DND-41 (cell line): ENCODE results near the gene GPR176.

Source experiments
- ATAC-seq: fragments of 200-7000 bp; cut with Tn5 transposase; 3 replicates; pipeline ENCODE4 v1.9.1; 2021; ENCODE audit warnings: low read depth; ENCODE audit not compliant: insufficient read depth
- DNase-seq: peaks from one replicate; pipeline ENCODE4 v3.0.0-alpha.2; 2020
- H2AFZ ChIP-seq: 2 replicates; pipeline ENCODE4 v1.6.0; 2012; ENCODE audit warnings: low read depth, low read length
- H3K27ac ChIP-seq: 2 replicates; pipeline ENCODE4 v1.5.1; 2012; ENCODE audit warnings: low read length, inconsistent platforms
- H3K27me3 ChIP-seq: fragments of 200-600 bp; sonication (generic); 2 replicates; pipeline ENCODE4 v1.6.0; 2012; ENCODE audit warnings: low read length, mild to moderate bottlenecking, inconsistent platforms; ENCODE audit not compliant: insufficient read depth, poor library complexity
- H3K36me3 ChIP-seq: 2 replicates; pipeline ENCODE4 v1.5.1; 2012; ENCODE audit warnings: low read length, inconsistent platforms; ENCODE audit not compliant: insufficient read depth
- H3K4me1 ChIP-seq: 2 replicates; pipeline ENCODE4 v1.5.1; 2012; ENCODE audit warnings: mild to moderate bottlenecking, low read length; ENCODE audit not compliant: insufficient read depth
- H3K4me2 ChIP-seq: 2 replicates; pipeline ENCODE4 v1.6.0; 2012; ENCODE audit warnings: mild to moderate bottlenecking, moderate library complexity, low read length, inconsistent platforms; ENCODE audit not compliant: insufficient read depth
- H3K4me3 ChIP-seq, 2 experiments: fragments of 200-600 bp in 1 of 2; shearing (Covaris generic) in 1 of 2; 2 replicates each; pipeline ENCODE4 v1.5.1; 2012 to 2016; ENCODE audit warnings: inconsistent platforms in 2 of 2, low read length in 2 of 2, mild to moderate bottlenecking in 2 of 2, low read depth in 1 of 2, moderate library complexity in 1 of 2
- H3K79me2 ChIP-seq: 2 replicates; pipeline ENCODE4 v1.6.0; 2012; ENCODE audit warnings: low read length, inconsistent platforms; ENCODE audit not compliant: insufficient read depth
- H3K9ac ChIP-seq: 2 replicates; pipeline ENCODE4 v1.6.0; 2012; ENCODE audit warnings: low read depth, mild to moderate bottlenecking, inconsistent platforms, low read length, moderate library complexity
- H3K9me3 ChIP-seq: 2 replicates; pipeline ENCODE4 v1.5.1; 2012; ENCODE audit warnings: low read length, moderate library complexity, mild to moderate bottlenecking, inconsistent platforms; ENCODE audit not compliant: insufficient read depth, severe bottlenecking
- H4K20me1 ChIP-seq: 2 replicates; pipeline ENCODE4 v1.6.0; 2012; ENCODE audit warnings: low read length; ENCODE audit not compliant: insufficient read depth
- EZH2 ChIP-seq: IDR thresholded peaks from 3 replicates; pipeline ENCODE4 v1.6.1; 2012; ENCODE audit warnings: borderline replicate concordance, low read depth, mild to moderate bottlenecking, moderate library complexity, low read length, inconsistent platforms; ENCODE audit not compliant: severe bottlenecking
- TF ChIP-seq, protein P1 (sequence below): IDR thresholded peaks from 2 replicates; pipeline ENCODE4 v1.5.1; 2012; ENCODE audit warnings: borderline replicate concordance, low read length, moderate library complexity, mild to moderate bottlenecking; ENCODE audit not compliant: poor library complexity, severe bottlenecking; ENCODE audit errors: extremely low read depth

The GPR176 gene

DNA sequence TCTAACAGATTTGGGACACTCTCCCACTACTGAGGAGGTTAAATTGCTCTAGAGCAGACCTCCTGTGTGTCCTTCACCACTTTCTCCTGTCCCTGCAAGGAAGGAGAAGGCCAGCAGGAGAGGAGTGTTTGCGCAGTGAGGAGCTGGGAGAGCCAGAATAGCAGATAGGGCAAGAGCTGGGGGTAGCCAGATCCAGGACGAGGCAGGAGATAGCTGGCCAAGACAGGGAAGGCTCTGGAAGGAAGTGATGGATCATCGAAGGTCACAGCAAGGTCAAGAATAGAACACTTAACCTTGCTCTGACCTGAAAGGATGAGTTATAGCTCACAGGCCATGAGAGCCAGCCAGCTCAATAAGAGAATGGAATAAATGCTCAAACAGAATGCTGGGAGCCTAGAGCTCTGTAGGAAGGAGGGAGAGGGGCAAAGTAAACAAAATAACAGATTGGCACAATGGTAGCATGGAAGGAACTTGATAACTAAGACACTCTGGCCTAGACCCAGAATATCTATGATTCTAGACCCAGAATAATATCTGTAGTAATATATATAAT is 99.9 kb downstream of the GPR176 start:
- H2AFZ ChIP-seq, result no peak overlapping the region
- no peak overlapping the region for H3K27ac ChIP-seq
- H3K4me1 ChIP-seq, result no peaks in the 10 kb centered on the region
- H3K27me3 ChIP-seq, result peaks cover 5% of the 10 kb centered on the region
- H3K4me2 ChIP-seq, result no peak overlapping the region
- H4K20me1 ChIP-seq, result no peaks in the 10 kb centered on the region
- DNase-seq, result no peak
- H3K79me2 ChIP-seq, result no peaks in the 10 kb centered on the region
- H3K9me3 ChIP-seq, result no peaks in the 10 kb centered on the region
- no peak overlapping the region for H3K4me3 ChIP-seq
- no peak overlapping the region for H3K9ac ChIP-seq
- TF ChIP-seq EZH2, result no peak
- TF ChIP-seq, protein P1, sequence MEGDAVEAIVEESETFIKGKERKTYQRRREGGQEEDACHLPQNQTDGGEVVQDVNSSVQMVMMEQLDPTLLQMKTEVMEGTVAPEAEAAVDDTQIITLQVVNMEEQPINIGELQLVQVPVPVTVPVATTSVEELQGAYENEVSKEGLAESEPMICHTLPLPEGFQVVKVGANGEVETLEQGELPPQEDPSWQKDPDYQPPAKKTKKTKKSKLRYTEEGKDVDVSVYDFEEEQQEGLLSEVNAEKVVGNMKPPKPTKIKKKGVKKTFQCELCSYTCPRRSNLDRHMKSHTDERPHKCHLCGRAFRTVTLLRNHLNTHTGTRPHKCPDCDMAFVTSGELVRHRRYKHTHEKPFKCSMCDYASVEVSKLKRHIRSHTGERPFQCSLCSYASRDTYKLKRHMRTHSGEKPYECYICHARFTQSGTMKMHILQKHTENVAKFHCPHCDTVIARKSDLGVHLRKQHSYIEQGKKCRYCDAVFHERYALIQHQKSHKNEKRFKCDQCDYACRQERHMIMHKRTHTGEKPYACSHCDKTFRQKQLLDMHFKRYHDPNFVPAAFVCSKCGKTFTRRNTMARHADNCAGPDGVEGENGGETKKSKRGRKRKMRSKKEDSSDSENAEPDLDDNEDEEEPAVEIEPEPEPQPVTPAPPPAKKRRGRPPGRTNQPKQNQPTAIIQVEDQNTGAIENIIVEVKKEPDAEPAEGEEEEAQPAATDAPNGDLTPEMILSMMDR, result no peak
- no peaks in the 10 kb centered on the region for H3K36me3 ChIP-seq
- ATAC-seq, result no peak

DNA sequence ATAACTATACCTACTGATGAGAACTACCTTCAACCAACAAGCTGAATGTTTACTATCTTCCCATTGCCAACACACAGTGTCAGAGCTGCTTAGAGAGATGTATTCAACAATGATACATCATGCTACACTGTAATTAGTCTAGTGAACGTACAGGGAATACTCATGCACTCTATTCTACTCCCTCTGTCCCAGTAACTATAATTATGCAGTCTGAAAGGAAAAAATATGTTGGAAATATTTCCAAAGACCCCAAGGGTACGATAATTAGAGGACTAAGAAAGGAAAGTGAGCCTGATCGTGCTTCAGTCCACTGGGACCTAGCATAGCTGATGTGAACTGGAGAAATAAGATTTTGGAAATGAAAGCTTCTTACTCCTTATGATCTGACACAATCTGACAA is 100.5 kb downstream of the GPR176 start:
- no peak for TF ChIP-seq EZH2
- TF ChIP-seq, protein P1, result no peak
- no peak overlapping the region for H2AFZ ChIP-seq

DNA sequence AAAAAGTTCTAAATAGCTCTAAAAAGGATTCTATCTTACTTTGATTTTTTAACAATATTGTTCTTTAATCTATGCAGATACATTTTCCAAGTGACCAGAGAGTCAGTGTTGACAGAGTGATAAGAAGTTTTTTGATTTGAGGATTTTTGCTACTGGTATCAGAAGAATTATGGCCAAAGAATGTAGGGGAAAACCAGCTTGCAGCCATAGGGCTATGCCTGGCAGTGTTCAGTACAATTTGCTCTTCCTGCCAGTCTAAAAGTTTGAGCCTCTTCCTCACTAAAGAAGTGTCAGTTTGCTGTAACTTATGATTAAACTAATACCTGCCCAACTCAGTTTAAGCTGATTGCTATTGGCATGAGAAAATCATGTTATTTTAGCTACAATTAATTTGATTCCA is 102.2 kb downstream of the GPR176 start:
- H3K4me2 ChIP-seq, result no peak overlapping the region
- no peak overlapping the region for H2AFZ ChIP-seq
- H4K20me1 ChIP-seq, result no peaks in the 10 kb centered on the region
- H3K27ac ChIP-seq, result no peak overlapping the region
- peaks cover 5% of the 10 kb centered on the region for H3K27me3 ChIP-seq
- H3K79me2 ChIP-seq, result no peaks in the 10 kb centered on the region
- no peaks in the 10 kb centered on the region for H3K4me1 ChIP-seq
- no peaks in the 10 kb centered on the region for H3K9me3 ChIP-seq
- no peak overlapping the region for H3K9ac ChIP-seq
- no peak overlapping the region for H3K4me3 ChIP-seq
- DNase-seq (no peak), ATAC-seq (no peak)
- no peak for TF ChIP-seq EZH2
- TF ChIP-seq, protein P1, result no peak
- no peaks in the 10 kb centered on the region for H3K36me3 ChIP-seq

More for the DNA sequence above, 100.5 kb downstream of the GPR176 start:
- Histone ChIP-seq H3K9me3 (no peaks in the 10 kb centered on the region), H3K27me3 (peaks cover 5% of the 10 kb centered on the region), H3K79me2 (no peaks in the 10 kb centered on the region), H3K9ac (no peak overlapping the region), H3K27ac (no peak overlapping the region), H4K20me1 (no peaks in the 10 kb centered on the region), H3K4me1 (no peaks in the 10 kb centered on the region), H3K4me3 (no peak overlapping the region), H3K36me3 (no peaks in the 10 kb centered on the region), H3K4me2 (no peak overlapping the region)
- ATAC-seq (no peak), DNase-seq (no peak)
